Endothelial cell of umbilical vein (primary cell): ENCODE data around the gene CTNND2. TPM values are rescaled to one million over a fixed set of nuclear protein-coding genes. Genes with fewer than 3 reads are reported as not detected.

Source experiments
- BruUV-seq: library from RNA; stranded (reverse); fragments of 400-500 nt; replicated peaks from 2 replicates; lab custom pipeline; 2021; lab: Mats Ljungman, UMichigan
- CTCF ChIA-PET: fragments of 300-600, 350-600 bp; sonication (Branson Sonifier 250); formaldehyde crosslinking; loops from one replicate; lab custom pipeline; 2021; ENCODE audit warnings: antibody characterized with exemption, inconsistent platforms; lab: Charles Lee
- POLR2A ChIA-PET: fragments of 300-600, 350-600 bp; sonication (Branson Sonifier 250); formaldehyde crosslinking; loops from one replicate; lab custom pipeline; 2021; ENCODE audit warnings: antibody characterized with exemption, inconsistent platforms; lab: Charles Lee
- DNase-seq: peaks from one replicate; pipeline ENCODE4 v3.0.0-alpha.2; 2011; ENCODE audit warnings: low read depth, low spot score
- FAIRE-seq: peaks from 2 replicates; lab custom pipeline; 2011; peaks lifted over from hg19 to GRCh38; lab: Jason Lieb, UNC
- H2AFZ ChIP-seq: 2 replicates; pipeline ENCODE4 v1.6.0; 2012; ENCODE audit warnings: low read depth, low read length, control low read depth, inconsistent platforms
- H3K27ac ChIP-seq: 2 replicates; pipeline ENCODE4 v1.5.1; 2011; ENCODE audit warnings: low read depth, mild to moderate bottlenecking, control low read depth, low read length, moderate library complexity; ENCODE audit not compliant: insufficient read depth
- H3K27me3 ChIP-seq, 2 experiments: 2 replicates each; pipeline versions ENCODE4 v1.6.0 to v1.6.1; 2011; ENCODE audit warnings: low read length in 2 of 2, mixed read lengths in 1 of 2; ENCODE audit not compliant: control insufficient read depth in 2 of 2, insufficient read depth in 2 of 2
- H3K36me3 ChIP-seq, 2 experiments: 2 replicates in 1 of 2; 3 replicates in 1 of 2; pipeline ENCODE4 v1.5.1; 2011; ENCODE audit warnings: low read length in 2 of 2, mild to moderate bottlenecking in 1 of 2, moderate library complexity in 1 of 2; ENCODE audit not compliant: control insufficient read depth in 2 of 2, insufficient read depth in 2 of 2; ENCODE audit errors: extremely low read depth in 1 of 2
- H3K4me1 ChIP-seq: 3 replicates; pipeline ENCODE4 v1.5.1; 2011; ENCODE audit warnings: mild to moderate bottlenecking, low read length; ENCODE audit not compliant: control insufficient read depth, insufficient read depth; ENCODE audit errors: extremely low read depth
- H3K4me2 ChIP-seq: 2 replicates; pipeline ENCODE4 v1.6.1; 2011; ENCODE audit warnings: low read length, control low read depth, mixed read lengths; ENCODE audit not compliant: insufficient read depth
- H3K4me3 ChIP-seq, 3 experiments: fragments of 200-600 bp in 1 of 3; sonication (generic), shearing (Covaris generic) in 1 of 3; replicated peaks in 1 of 3; 2 replicates each; pipeline ENCODE4 v1.5.1; 2011 to 2016; ENCODE audit warnings: control low read depth in 3 of 3, low read length in 3 of 3, mild to moderate bottlenecking in 2 of 3, inconsistent platforms in 1 of 3, low read depth in 1 of 3, moderate library complexity in 1 of 3; ENCODE audit not compliant: insufficient read depth in 1 of 3
- H3K79me2 ChIP-seq: 2 replicates; pipeline ENCODE4 v1.6.0; 2012; ENCODE audit warnings: low read length, inconsistent platforms; ENCODE audit not compliant: control insufficient read depth, insufficient read depth
- H3K9ac ChIP-seq: replicated peaks from 2 replicates; pipeline ENCODE3; 2011; ENCODE audit warnings: low read length, control low read depth; ENCODE audit not compliant: insufficient read depth; ENCODE audit errors: extremely low read depth
- H3K9me1 ChIP-seq: replicated peaks from 3 replicates; pipeline ENCODE4 v1.6.0; 2011; ENCODE audit warnings: mild to moderate bottlenecking, low read length; ENCODE audit not compliant: control insufficient read depth, insufficient read depth; ENCODE audit errors: extremely low read depth
- H3K9me3 ChIP-seq: replicated peaks from 2 replicates; pipeline ENCODE4 v1.5.1; 2012; ENCODE audit warnings: low read length, inconsistent platforms; ENCODE audit not compliant: control insufficient read depth, insufficient read depth
- H4K20me1 ChIP-seq: replicated peaks from 2 replicates; pipeline ENCODE3; 2011; ENCODE audit warnings: mild to moderate bottlenecking, low read length; ENCODE audit not compliant: control insufficient read depth, insufficient read depth; ENCODE audit errors: extremely low read depth
- EZH2 ChIP-seq: IDR thresholded peaks from 2 replicates; pipeline ENCODE4 v1.6.1; 2012; ENCODE audit warnings: borderline replicate concordance, low read depth, mild to moderate bottlenecking, moderate library complexity, low read length, inconsistent platforms; ENCODE audit not compliant: severe bottlenecking
- FOS ChIP-seq: IDR thresholded peaks from 2 replicates; pipeline ENCODE4 v1.6.1; 2011; ENCODE audit warnings: mild to moderate bottlenecking, low read length, moderate library complexity, borderline replicate concordance; ENCODE audit not compliant: insufficient read depth
- GATA2 ChIP-seq: IDR thresholded peaks from 2 replicates; pipeline ENCODE4 v1.7.0; 2011; ENCODE audit warnings: low read depth, mild to moderate bottlenecking, moderate library complexity, mixed read lengths, low read length; ENCODE audit not compliant: insufficient read length, insufficient read depth
- JUN ChIP-seq: IDR thresholded peaks from 2 replicates; pipeline ENCODE4 v1.6.1; 2011; ENCODE audit warnings: borderline replicate concordance, low read depth; ENCODE audit not compliant: insufficient read length, insufficient read depth
- MAX ChIP-seq: IDR thresholded peaks from 2 replicates; pipeline ENCODE4 v1.6.1; 2011; ENCODE audit not compliant: insufficient read depth, insufficient read length
- MYC ChIP-seq: IDR thresholded peaks from one replicate; pipeline ENCODE4 v1.6.1; 2011; ENCODE audit warnings: mild to moderate bottlenecking, low read depth, low read length
- POLR2A ChIP-seq: IDR thresholded peaks from 2 replicates; pipeline ENCODE4 v1.6.1; 2012; ENCODE audit warnings: low read depth, mild to moderate bottlenecking, control low read depth, low read length
- POLR2AphosphoS5 ChIP-seq: IDR thresholded peaks from 2 replicates; pipeline ENCODE4 v1.6.1; 2012; ENCODE audit warnings: low read depth, mild to moderate bottlenecking, control low read depth, low read length, moderate library complexity; ENCODE audit not compliant: insufficient read depth
- dilution Hi-C: fragments of 300-500 bp; cut with MboI; formaldehyde crosslinking; loops from one replicate; pipeline ENCODE4 v1.15.0; 2019; ENCODE audit warnings: low sequenced_read_pairs; ENCODE audit not compliant: extremely low pct_ligation_motif_present
- intact Hi-C: fragments of 100-400 bp; cut with micrococcal nuclease; formaldehyde crosslinking; loops from one replicate; pipeline ENCODE4 v1.10.0; 2022
- polyA plus RNA-seq, 4 experiments: library from polyadenylated mRNA; depleted of rRNA in 3 of 4; stranded (reverse) in 3 of 4; unstranded in 1 of 4; fragments of >200 nt; gene quantifications; 2 replicates each; pipeline versions ENCODE4 v1.2.1 to v1.2.3, GENCODE V29; 2011 to 2012; ENCODE audit warnings: missing spikeins in 1 of 4
- total RNA-seq: library from RNA; stranded (reverse); gene quantifications from 2 replicates; pipeline ENCODE4 v1.2.3, GENCODE V29; 2021
- TF ChIP-seq, protein P1 (sequence below), 2 donors: IDR thresholded peaks; 1 replicate in 1 of 2; 2 replicates in 1 of 2; pipeline ENCODE4 v1.5.1; 2011; ENCODE audit warnings: low read length in 2 of 2, mild to moderate bottlenecking in 2 of 2, moderate library complexity in 2 of 2, control low read depth in 1 of 2, inconsistent platforms in 1 of 2, low read depth in 1 of 2; ENCODE audit not compliant: insufficient read depth in 1 of 2; ENCODE audit errors: extremely low read depth in 1 of 2

The CTNND2 gene
- total and polyA plus RNA-seq, 2 donors (not counting 3 experiments of a cell fraction or from before 2014, with no cell fraction given), result not detected

DNA sequence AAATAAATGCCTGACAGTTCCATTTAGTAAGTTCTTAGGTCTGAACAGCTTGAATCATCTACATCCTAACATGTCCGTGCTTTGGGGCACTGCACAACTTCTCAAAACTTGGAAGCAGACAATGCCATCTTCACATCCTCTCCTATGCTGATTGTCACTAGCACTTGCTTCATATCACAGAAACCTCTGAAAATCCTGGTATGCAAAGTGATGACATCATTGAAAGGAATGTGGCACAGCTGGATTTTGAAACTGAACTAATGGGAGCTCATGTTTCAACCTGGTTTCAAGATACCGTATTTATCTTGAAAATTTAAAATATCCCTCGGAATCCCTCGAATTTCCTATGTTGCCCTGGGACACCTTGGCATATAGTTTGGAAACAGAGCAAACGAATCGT is 653.0 kb downstream of the CTNND2 start:
- Histone ChIP-seq H3K36me3 (no peaks in the 10 kb centered on the region), H3K4me2 (no peak overlapping the region), H3K4me1 (no peaks in the 10 kb centered on the region), H3K27ac (no peak overlapping the region), H3K4me3 (no peak overlapping the region), H3K27me3 (no peaks in the 10 kb centered on the region), H2AFZ (no peak overlapping the region), H3K9me1 (no peaks in the 10 kb centered on the region), H4K20me1 (no peaks in the 10 kb centered on the region), H3K79me2 (no peaks in the 10 kb centered on the region), H3K9ac (no peak overlapping the region), H3K9me3 (no peaks in the 10 kb centered on the region)
- intact Hi-C loops, result no loop called here
- FAIRE-seq, result no peak
- dilution Hi-C loops, result no loop called here
- ChIA-PET CTCF (no interaction called here), POLR2A (no interaction called here)
- DNase-seq, result no peak
- TF ChIP-seq POLR2AphosphoS5 (no peak), POLR2A (no peak), MYC (no peak), FOS (no peak), MAX (no peak), EZH2 (no peak), GATA2 (no peak), JUN (no peak)
- TF ChIP-seq, protein P1, sequence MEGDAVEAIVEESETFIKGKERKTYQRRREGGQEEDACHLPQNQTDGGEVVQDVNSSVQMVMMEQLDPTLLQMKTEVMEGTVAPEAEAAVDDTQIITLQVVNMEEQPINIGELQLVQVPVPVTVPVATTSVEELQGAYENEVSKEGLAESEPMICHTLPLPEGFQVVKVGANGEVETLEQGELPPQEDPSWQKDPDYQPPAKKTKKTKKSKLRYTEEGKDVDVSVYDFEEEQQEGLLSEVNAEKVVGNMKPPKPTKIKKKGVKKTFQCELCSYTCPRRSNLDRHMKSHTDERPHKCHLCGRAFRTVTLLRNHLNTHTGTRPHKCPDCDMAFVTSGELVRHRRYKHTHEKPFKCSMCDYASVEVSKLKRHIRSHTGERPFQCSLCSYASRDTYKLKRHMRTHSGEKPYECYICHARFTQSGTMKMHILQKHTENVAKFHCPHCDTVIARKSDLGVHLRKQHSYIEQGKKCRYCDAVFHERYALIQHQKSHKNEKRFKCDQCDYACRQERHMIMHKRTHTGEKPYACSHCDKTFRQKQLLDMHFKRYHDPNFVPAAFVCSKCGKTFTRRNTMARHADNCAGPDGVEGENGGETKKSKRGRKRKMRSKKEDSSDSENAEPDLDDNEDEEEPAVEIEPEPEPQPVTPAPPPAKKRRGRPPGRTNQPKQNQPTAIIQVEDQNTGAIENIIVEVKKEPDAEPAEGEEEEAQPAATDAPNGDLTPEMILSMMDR (IDR thresholded peaks at IDR 0.05; ENCODE audit: extremely low read depth in 1 of 2, insufficient read depth in 1 of 2, low read depth in 1 of 2, low read length in 2 of 2), result no peak
- no TSS peak for BruUV-seq
